Measurements from ENCODE around the gene ZNF764.

DNA sequence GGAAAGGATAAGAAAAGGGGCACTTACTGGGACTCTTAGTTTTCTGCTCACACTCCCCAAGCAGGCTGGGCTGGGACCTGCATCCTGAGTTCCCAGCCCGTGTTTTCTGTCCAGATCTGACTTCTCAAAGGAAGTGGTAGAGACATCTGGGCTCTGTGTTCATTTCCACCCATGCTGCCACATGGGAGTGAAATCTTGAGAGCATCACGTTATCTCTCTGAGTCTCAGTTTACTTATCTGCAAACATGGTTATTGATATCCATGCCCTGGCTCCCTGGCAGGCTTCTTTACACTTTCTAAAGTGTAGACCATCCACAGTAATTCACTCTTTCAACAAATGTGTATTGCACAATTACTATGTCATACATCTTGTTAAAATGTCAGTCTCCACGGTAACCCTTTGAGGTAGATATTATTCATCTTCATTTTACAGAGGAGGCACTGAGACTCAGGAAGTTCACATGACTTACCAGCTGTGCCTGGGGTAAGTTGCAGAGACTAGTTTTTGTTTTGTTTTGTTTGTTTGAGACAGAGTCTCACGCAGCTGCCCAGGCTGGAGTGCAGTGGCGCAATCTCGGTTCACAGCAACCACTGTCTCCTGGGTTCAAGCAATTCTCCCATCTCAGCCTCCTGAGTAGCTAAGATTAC, 9.9 kb upstream of the ZNF764 start:
- TF ChIP-seq CTCF (IDR thresholded peaks at IDR 0.05), result no peak
- no peak for TF ChIP-seq POLR2A (IDR thresholded peaks at IDR 0.05)

All from thyroid gland (tissue), 4 donors.